ENCODE results near the gene TEX261.
A peak's percentile ranks its signal among the peaks of the same experiment; 100 is the strongest.

Gene TEX261

DNA sequence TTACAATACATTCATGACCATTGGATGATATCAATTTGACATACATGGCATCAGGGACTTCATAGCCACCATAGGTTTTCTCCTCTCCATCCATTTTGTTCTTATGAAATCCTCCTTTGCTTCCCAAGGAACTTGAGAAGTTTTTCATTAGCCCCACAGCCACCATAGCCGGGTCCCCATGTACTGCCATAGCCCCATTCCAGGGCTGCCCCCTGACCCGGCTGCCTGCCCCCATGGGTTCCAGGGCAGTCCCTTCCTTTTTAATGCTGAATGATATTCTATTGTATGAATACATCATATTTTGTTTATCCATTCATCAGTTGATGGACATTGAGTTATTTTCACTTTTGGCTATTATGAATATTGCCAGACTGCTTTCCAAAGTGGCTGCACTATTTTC lies 38.5 kb downstream of the TEX261 start:
- no peak for DNase-seq

DNA sequence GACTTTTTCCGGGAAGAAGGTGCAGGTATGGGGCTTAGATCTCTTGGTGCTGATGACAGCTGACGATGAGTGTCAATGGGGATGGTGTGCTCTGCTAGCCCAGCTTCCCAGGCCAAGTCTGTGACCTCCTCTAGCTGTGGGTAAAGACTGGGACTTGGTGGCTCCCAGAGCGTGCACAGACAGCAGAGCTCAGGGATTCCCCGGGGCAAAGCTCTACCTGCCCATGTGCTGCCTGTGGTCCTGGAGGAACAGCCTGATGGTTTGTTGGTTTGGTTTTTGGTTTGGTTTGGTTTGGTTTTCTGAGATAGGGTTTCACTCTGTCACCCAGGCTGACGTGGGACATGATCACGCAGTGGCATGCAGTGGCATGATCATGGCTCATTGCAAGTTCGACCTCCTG lies 39.8 kb downstream of the TEX261 start:
- no peak for DNase-seq

DNA sequence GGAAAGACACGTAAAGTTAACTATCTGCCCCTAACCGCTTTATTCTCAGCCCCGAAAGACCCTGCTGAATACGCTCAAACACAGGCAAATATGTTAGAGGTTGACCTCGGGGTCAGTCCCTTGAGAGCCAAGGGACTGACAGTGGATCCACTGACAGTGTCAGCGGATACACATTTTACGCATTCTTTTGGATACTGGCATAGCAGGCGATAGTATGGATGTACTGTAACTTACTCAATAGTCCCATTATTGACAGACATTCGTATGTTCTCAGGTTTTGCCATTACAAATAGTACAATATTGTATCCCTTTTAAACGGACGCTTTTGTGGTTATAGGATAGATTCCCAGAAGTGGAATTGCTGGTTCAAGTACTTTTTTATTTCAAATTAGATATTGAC lies 45.6 kb downstream of the TEX261 start:
- DNase-seq: no peak

DNA sequence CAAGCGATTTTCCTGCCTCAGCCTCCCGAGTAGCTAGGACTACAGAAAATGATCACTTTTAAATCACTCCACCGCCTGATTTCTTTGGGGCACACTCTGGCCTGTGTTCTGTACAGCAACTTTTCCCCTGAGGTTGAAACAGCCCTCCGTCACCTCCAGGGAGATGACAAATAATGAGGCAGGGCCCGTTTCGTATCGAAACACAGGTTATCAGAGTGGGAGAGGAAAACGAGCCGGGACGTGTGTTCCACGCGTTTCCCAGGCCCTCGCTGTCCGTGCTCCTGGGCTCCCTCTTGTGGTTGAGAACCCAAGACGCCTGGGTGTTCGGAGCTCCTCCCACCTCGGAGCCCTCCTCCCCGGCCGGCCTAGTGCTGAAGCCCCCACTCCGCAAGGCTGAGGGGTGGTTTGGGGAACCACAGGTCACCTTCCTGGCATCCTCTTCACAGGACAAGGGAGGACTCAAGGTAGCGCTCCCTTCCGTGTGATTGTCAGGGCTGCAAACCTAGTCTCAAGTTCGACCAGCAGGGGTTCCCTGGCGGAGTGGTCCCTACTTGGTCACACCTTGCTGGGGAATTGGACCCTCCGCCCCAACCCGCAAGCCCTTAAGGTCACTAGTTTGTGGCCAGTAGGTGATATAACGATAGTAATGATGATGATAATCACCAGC lies 46.2 kb downstream of the TEX261 start:
- DNase-seq: peak; percentile 80

DNA sequence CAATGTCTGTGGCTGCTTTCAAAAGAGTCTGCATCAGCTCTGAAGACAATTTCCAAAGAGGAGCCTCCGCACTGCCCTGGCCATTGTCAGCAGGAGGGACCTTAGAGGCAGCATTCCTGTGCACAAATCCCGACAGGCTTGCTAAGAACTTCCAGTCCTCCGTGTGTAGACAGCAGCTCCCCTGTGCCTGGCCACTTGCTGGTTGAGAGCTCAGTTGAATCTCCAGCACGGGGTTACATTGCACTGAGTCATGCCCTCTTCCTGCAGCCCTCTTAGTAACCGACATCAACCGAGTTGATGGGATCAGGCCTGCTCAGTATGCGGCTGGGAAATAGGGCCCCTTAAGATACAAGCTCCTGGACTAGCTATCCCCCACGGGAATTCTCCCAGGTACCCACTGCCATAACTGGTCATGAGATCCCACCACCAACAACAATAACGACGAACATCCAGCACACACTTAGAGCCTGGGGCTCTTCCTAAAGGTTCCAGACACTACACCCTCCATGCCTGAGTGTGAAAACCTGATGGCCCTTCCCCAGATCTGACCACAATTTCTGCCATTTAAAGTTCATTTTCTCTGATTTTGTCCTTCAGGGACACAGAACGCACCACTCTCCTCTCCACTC lies 47.0 kb downstream of the TEX261 start:
- DNase-seq: no peak

DNA sequence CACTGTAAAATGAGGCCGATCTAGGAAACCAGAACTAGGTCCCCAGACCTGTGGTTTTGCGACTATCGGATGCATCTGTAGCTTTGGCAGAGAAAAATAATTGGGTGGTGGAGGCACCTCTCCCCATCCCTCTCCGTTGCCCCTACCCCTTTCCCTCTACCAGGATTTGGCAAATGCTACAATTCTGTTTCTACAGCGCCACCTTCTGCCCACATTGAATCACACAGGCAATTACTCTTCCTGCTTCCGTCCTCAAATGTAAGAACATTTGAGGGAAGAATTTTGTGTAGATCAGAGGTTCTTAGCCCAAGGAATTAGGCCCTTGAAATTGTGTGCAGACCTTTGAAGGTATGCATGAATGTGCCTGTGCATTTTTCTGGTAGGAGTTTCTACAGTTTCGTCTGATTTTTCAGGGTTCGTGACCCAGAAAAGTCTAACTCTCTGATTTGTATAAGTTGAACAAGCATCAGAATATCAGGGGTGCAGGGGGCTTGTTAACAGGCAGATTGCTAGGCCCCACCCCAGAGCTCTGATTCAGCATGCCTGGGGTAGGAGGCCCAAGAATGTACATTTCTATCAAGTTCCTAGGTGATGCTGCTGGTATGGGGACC lies 47.7 kb downstream of the TEX261 start:
- peak; percentile 63 for DNase-seq

DNA sequence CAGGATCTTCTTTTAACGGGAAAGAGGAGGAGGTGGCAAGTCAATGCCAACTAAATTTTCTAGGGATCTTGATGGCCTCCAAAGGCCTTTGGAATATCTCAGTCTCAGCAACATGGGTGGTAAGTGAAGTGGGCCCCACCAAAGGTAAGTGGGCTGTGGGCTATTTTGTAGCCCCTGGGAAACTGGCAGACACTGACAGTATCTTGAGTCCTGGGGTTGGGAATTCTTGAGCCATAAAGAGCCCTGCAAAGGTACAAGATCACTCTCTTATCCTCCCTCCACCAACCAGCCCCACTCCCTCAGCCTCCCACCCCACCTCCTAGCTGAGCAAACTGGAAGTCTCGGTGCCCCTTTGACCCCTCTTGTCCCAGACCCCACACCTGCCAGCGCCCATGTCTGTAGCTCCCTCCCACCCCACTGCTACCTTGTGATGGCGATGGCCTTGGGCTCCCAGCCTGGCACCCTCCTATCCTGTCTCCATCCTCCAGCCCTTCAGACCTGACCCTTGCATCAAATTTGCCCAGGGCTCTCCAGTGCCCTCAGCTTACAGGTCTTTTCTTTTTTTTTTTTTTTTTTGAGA lies 50.5 kb downstream of the TEX261 start:
- no peak for DNase-seq

DNA sequence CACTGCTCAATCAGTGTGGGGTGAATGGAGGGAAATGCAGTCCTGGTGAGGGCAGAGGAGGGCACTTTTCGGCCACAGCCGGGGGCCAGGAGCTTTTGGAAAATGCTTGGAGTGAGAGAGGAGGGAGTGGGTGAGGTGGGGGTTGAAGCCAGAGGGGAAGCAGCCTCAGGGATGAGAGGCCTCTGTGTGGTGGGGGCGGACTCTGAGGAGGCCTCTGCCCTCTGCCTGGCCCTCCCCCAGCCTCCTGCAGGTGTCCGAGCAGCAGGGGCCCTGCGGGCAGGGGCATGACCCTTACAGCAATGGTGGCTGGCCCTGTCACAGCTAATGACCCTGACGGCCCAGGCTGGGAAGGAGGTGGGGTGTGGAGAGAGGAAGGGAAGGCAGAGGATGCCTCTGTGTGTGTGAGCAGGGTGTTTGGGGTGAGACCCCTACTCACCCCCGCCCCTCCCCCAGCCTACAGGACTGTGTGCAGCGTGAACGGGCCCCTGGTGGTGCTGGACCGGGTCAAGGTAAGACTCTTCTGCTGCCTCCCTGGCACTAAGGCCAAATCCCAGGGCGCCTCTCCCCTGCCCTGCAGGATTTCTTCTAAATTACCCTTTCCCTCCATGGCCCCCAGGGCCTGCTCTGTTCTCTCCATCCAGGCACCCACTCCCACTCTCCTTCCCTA lies 51.3 kb downstream of the TEX261 start:
- DNase-seq: no peak

DNA sequence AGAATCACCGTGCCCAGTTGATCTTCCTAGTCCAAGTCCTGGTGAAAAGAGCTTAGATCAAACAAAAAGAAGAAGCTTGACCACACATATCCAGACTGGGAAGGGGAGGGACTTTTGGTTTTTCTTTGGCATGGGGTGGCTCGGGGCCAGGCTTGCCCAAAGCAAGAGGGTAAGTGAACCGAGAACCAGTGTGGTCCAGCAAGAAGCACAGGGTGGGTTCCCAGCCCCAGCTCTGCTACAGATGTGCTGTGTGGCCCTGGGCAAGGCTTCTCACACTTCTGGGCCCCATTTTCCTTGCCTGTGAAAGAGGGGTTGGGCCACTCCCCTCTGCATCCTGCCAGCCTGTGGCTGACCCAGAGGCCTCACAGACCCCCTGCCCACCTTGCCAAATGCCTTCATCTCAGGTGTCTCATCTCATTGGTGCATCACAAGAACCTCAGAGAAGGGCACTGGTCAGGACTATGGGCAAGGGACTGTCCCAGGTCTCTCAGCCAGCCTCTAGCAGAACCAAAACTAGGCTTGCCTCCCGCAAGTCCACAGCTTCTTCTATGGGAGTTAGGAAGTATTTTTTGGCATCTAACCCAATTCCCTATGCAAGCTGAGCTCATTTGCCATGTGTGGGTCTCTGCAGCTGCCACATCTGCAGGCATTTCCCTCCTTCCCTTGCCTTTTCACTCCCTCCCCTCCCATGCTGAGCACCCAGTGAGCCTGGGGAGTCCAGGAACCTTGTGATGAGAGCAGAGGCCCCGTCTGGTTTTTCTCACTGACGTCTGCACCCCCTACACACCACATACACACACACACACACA lies 52.1 kb downstream of the TEX261 start:
- DNase-seq: no peak

DNA sequence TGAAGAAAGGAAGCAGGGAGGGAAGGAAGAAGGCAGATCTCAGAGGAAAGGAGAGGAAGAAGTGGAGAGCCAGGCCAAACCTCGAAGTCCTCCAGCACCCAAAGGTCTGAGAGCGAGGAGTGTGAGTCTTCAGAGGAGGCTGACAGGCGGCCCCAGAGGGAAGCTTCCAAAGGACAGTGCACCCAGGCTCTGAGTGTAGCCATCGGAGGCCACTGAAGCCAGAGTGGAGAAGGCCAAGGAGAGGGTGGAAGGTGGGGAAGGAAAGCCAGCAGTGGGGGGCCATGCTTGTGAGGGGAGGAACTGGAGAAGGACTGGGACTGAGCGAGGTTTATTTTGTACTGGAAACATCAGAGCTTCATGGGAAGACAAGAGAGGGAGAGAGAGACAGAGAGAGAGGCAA lies 53.0 kb downstream of the TEX261 start:
- no peak for DNase-seq

DNA sequence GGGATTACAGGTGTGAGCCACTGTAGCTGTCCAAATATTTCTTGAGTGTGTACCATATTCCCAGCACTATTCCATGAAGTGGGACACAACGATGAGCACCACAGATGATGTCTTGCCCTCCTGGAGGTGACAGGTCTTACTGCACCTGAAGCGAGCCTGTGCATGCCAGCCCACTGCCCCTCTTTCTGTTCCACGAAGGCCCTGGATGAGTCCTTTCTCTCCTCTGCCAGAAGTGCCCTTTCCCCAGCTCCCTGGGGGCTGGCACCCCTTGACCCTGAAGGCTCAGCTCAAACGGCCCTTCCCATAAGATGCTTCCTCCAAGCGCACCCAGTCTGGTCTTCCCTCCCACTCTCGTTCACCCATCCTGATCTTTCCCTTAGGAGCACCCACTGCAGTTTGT lies 53.5 kb downstream of the TEX261 start:
- no peak for DNase-seq

DNA sequence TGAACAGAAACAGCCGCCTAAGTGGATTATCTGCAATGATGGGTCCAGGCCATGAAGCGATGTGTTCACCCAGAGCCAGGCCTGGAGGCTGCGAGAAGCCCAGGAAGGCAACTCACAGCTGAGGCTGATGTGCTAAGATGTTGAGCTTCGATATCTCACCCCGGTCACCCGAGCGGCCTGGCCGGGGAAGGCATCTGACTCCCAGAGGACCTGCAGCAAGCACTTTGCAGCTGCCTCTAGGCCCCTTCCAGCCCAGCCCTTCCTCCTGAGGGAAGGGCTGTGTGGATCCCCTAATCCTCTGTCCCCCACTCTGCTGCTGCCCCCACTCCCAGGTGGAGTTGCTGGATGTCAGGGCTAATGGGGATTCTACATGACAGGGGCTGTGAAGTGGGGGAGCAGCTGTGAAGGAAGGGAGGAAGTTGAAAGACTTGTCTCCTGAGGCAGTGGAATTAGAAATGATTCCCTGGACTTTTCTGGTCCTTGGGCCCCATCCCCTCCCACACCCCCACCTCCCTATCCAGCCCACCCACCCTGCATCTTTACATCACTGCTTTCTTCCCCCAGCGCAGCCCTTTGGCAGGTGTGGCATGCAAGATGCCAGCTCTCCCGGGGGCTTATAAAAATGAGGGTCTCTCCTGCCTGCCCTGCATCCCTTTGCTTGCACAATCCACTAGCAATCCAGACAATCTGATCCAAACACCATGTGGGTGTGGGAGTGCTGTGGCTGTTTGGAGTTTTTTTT lies 54.7 kb downstream of the TEX261 start:
- no peak for DNase-seq

DNA sequence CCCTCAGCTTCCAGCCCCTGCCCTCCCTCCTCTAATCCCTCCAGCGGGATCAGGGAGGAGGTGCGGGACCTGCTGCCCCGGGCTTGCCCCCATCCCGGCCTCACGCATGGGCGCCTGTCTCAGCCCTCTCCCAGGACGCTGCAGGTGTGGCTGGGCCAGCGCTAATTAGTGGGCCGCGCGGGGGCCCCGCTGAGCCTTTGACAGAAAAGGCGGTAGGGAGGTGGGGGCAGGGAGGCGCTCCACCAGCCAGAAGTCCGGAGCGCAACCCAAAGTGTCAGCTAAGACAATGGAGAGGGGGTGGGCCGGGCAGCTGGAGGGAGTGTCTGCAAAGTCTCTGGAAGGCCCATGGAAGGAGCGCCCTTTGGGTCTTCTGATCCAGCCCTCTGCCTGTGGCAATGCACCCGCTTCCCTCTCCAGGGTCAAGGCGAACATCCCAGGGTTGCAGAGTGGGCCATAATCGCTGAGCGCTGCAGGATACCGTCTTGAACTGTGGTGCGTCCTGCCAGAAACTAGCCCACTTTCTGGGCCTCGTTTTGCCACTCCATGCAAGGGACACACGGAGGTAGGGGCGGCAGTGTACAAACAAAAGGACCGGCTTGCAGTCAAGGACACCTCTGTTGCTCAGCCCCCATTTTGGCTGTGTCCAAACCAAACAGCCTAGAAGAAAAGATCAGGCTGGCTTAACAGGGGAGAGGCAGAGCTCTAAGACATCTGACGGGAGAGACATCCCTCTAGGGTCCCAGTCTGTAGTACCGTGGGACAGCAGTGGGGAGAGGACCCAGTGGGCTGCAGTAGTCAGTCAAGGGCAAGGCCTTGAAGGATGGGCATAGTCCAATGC lies 55.5 kb downstream of the TEX261 start:
- no peak for DNase-seq

DNA sequence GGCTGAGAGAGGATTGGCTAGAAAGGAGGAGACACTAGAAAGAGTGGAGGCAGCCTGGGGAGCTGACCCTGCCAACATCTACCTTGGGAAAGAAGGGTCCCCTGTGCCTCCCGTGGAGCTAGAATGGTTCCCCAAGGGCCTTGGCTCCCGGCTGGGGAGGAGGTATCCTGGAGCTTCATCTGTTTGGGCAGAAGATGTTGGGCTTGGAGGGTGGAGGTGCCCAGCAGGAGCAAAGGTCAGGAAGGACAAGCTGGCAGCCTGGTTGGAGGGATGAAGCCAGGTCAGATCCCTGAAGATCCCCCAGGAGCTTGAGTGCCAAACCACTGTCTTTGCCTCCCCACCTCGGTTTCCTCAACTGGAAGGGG lies 56.1 kb downstream of the TEX261 start:
- no peak for DNase-seq

DNA sequence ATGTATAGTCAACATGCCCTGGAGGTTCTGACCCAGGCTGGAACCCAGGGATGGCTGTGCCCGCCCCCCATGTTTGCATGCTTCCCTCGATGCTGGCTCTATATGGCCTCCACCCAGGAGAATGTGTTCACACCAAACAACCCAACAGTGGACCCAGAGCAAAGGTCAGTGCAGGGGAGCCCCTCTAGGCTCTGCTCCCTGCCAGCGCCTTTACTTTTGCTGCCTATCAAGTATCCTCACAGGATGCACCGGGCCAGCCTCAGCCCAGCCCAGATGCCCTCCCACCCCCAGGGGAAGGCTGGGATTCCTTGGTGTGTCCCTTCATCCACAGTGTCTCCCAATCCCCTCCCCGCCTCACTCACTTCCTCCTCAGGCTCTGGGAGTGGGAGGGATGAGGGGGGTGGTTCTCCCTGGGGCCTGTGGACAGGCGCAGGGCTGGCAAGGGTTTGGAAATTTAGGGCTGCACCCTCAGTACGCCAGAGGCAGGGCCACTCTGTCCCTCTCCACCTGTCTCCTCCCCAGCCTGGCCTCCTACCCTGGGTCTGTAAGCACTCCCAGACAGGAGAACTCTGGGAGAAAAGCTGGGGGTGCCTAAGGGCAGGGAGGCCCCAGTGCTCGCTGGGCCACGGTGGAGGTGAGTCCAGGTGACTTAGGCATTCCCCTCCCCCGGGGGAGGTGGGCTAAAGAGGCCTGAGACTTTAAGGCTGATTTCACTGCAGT lies 56.6 kb downstream of the TEX261 start:
- no peak for DNase-seq

DNA sequence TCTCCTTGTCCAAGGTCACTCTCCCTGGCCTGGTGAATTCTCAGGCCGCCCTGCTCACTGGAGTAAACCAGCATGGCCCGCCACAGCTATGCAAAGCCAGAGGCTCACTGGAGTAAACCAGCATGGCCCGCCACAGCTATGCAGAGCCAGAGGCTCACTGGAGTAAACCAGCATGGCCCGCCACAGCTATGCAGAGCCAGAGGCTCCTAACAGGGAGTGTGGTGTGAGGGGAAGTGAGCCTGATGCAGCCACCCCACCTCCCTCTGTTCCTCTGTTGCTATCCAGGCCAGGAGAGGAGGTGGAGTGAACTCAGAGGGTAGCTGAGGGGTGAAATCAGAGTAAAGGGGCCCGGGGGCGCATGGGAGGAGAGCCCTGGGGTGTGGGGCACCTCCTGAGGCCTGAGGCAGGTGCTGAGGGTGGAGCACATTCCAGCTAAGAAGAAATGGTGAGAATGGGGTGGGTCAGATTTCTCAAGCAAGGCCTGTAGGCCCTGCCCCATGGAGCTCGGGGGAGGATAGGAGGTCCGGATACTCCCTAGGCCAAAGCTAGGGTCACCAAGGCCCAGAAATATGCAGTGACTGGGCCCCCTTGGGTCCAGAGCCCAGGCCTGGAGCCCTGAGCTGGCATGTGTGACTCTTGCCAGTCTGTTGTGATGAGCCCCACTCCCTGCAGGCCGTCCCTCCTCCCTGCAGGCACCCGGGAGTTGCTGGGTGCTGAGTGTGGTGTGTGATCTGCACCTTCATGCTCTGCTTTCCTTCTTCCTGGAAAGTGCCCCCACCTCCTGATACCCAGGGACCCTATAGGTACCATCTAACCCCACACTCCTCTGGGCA lies 57.5 kb downstream of the TEX261 start:
- no peak for DNase-seq

DNA sequence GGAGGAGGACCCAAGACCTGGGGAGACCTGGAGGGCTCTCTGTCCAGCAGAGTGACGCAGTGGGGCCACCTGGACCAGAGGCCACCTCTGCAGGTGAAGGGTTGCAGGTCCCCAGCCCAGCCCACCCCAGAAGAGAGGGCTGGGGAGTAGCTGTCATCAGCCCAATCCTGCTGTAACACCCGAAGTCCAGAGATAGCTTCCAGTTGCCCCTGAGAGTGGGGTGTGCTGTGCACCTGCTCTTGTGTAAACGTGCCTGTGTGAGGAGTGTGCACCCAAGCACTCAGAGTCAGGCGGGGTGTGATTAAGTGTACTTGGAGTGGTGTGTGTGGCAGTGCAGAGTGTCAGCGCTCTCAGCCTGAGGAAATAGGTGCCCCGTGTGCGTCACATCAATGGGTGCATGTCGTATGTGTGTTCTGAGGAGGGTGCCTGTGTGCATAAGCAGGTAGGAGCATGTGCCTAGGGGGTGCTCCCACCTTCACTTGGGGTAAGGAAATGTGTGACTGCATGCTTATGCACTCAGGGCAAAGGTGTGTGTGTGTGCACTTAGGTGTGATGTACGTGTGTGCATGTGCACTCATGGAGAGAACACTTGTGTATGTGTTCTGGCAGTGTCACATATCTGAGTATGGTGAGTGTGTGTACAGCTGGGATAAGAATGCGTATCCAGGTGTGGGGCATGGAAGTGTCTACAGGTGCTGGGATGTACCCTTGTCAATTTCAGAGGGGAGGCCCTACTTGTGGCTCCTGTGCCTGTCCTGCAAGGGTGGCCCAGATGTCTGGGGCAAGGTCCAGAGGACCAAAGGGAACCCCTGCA lies 58.3 kb downstream of the TEX261 start:
- no peak for DNase-seq

Measured in CD4-positive, alpha-beta T cell treated with Interleukin-10 for 1 hour (primary cell).